Activated CD4-positive, alpha-beta T cell treated with anti-CD3 and anti-CD28 coated beads for 24 hours (primary cell): Measurements from ENCODE around the gene SYCE1L.
"Not testable (repeated sequence)": the region's sequence is repeated elsewhere in the genome, so short reads cannot be mapped to it uniquely, and the experiment has no call there.

Source experiments
- DNase-seq, 2 donors: peaks; one replicate each; pipeline ENCODE4 v3.0.0-alpha.2; 2020; ENCODE audit warnings: low read depth in 2 of 2

SYCE1L gene

GRCh38 chr16:77199211-77199610, at the start of gene SYCE1L:
Gene SYCE1L, plus strand, starts transcription at chr16:77199408. Its CDS starts 44 bp downstream, at chr16:77199452.
- no peak for DNase-seq

- DNase-seq = no peak
Observed at GRCh38 chr16:77157346-77158058, 41.7 kb upstream of the SYCE1L start.

DNA sequence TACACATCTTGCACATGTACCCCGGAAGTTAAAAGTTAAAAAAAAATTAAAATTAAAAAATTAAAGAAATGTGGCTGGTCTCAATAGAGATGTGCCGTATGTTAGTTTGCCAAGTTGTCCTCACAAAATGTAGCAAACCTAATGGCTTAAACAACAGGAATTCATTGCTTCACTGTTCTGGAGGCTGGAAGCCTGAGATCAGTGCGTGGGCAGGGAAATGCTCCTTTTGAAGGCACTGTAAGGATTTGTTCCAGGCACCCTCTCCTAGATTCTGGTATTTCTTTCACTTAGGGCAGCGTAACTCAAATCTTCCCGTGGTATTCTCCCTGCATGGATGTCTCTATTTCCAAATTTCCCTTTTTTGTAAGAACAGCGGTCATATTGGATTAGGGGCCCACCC, 40.9 kb upstream of the SYCE1L start:
- DNase-seq = no peak

- DNase-seq = no peak
Observed at GRCh38 chr16:77165006-77165405, 34.2 kb upstream of the SYCE1L start.

GRCh38 chr16:77165536-77166236, 33.5 kb upstream of the SYCE1L start:
- DNase-seq = not testable (repeated sequence)

GRCh38 chr16:77166726-77167125, 32.5 kb upstream of the SYCE1L start:
- no peak for DNase-seq

GRCh38 chr16:77168901-77169300, 30.3 kb upstream of the SYCE1L start:
- DNase-seq = no peak

DNA sequence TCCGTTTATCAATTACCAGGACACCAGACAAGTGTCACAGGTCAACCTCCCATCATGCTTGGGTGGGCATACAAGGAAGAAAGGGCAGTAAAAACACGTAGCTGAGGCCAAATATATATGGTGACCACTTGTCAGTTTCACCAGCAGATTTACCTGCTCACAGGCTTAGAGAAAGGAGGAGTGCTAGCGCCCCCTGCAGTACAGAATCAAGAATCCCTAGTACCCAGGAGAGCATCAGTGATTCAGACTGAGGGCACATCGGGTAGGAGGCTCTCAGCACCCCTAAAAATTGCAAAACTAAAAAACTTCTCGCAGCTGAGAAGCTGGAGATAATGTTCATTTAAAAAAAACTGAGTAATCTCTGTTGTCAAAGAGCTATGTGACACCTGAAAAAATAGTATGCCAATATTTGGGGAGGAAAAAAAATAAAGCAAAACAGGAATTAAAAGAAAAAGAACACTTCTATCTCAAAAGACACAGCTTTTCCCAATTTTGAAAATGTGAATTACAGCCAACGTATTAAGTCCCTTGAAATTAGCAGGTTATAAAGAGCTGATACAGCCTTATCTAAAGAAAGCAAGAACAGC, 29.5 kb upstream of the SYCE1L start:
- peak; percentile 20 to 38 for DNase-seq

DNA sequence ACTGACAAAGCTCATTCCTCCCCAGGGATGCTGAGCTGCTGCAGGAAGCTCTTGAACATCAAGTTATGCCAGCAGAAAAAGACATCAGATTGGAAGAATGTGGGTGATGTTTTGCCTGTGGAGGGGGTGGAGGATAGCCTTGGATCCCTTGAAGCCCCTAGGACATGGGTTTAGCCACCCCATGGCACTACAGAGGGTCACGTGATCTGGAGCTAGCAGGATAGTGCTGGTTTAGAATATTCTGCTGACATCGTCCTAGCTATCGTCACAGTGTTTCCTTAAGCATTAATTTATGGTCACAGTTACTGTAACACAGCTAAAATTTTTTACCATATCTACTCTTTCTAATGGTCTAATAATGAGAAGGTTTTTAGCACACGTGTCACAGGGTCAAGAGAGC, 28.4 kb upstream of the SYCE1L start:
- DNase-seq = no peak

GRCh38 chr16:77171745-77172635, 27.2 kb upstream of the SYCE1L start:
- DNase-seq = peak in 1 of 2 donors; percentile 15

- DNase-seq = no peak
Observed at GRCh38 chr16:77172951-77173350, 26.3 kb upstream of the SYCE1L start.

DNA sequence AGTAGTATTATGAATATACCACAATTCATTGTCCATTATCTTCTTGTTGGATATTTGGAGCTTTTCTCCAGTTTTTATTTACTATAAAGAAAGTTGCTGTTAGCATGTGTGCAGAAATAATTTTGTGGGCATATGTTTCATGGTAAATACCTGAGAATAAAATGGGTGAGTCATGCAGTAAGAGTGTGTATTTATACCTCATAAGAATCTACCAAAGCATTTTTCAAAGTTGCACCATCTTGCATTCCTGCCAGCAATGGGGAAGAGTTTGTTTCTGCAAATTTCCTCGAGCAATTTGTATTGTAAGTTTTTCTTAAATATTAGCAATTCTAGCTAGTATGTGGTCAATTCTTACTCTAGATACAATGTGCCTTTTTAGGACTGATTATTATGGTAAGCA, 16.1 kb upstream of the SYCE1L start:
- DNase-seq = no peak

DNA sequence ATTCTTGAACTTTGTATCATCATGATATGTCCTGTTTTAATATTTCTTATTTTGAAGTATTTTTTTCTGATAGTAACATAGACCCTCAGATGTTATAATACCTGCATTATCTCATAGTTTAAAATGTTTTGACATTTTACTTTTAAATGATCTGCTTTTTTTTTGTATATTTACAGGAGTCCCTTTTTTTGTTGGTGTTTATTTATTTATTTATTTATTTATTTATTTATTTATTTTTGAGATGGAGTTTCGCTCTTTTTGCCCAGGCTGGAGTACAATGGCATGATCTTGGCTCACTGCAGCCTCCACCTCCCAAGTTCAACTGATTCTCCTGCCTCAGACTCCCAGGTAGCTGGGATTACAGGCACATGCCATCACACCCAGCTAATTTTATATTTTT, 12.9 kb upstream of the SYCE1L start:
- DNase-seq = not testable (repeated sequence)

DNA sequence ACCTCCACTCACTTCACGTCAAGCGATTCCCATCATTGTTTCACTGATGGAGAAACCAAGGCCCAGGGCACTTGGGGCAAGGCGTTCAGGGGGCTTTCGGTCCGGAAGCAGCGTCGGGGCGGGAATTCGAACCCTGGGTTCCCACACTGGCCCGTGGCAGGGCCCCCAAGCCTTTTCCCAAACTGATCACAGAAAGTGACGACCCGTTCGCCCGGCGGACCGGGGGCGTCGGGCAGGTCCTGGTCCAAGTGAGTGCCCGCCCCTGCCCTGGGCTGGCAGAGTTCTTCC, 9.1 kb upstream of the SYCE1L start:
- DNase-seq = no peak

DNA sequence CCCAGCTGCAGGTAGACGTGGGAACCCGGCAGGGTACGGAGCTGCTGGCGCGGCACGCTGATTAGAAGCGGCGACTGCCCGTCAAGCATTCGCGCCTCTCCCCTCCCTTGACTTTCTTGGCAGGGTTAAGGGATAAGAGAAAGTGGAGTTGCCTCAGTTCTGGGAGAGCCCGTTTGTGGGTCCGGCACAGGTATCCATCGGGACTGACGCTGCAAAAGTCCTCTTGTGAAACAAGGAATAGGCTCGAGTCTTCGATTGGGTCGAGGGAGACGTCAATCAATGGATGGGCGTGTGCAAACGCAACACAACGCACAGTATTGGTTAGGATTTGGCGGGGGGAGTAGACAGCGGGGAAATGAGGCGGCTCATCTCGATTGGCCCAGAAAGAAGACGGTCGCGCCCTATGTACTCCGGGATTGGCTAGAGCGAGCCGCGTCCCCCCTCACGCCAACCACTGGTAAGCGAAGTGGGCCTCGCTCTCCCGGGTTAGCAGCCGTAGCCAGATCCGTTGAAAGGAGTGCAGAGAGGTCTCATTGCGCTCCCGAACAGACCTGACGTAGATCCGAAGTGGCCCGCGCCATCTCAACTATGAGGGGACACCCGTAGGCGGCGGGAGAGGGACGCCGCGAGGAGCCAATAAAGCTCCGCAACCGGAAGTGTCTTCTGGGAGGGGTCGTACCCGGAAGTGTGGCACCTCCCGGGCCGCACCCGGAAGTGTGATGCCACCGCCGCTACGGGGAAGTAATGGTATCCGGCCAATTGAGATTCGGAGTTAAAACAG, 8.5 kb upstream of the SYCE1L start, which contains the start of gene MON1B:
Gene MON1B (plus strand): TSS at position 713 of the 781 bp plus-strand sequence. CDS start 296 bp downstream, outside the sequence.
- DNase-seq = peak; percentile 85 to 88

- DNase-seq = no peak
Observed at GRCh38 chr16:77191259-77191969, 7.8 kb upstream of the SYCE1L start.

- no peak for DNase-seq
Observed at GRCh38 chr16:77193377-77193776, 5.8 kb upstream of the SYCE1L start.

DNA sequence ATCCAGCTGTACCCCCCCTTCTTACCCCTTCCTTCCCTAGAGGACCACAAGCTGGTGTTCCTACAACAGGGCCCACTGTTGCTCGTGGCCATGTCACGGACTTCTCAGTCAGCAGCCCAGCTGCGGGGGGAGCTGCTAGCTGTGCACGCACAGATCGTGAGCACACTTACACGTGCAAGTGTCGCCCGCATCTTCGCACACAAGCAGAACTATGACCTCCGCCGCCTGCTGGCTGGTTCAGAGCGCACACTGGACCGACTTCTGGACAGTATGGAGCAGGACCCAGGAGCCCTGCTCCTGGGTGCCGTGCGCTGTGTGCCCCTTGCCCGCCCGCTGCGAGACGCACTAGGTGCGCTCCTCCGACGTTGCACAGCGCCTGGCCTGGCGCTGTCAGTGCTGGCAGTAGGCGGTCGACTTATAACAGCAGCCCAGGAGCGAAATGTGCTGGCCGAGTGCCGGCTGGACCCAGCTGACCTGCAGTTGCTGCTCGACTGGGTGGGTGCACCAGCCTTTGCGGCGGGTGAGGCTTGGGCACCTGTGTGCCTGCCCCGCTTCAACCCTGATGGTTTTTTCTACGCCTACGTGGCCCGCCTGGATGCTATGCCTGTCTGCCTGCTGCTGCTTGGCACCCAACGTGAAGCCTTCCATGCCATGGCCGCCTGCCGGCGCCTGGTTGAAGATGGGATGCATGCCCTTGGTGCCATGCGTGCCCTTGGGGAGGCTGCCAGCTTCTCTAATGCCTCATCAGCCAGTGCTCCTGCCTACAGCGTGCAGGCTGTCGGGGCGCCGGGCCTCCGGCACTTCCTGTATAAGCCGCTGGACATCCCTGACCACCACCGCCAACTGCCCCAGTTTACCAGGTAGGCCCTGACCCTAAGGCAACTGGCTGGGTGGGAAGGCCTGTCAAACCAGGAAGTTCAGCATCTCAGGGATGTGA, 4.6 kb upstream of the SYCE1L start:
- DNase-seq = no peak

GRCh38 chr16:77195411-77195810, 3.8 kb upstream of the SYCE1L start:
- no peak for DNase-seq
